GM12878 (cell line): ENCODE data around the gene VMP1. TPM values are rescaled to one million over a fixed set of nuclear protein-coding genes. Genes with fewer than 3 reads are reported as not detected.

Experiments used
- ATAC-seq: fragments of 200-7000 bp; cut with Tn5 transposase; 3 replicates; pipeline ENCODE4 v1.9.1; 2020; ENCODE audit warnings: mild to moderate bottlenecking, moderate library complexity
- BruUV-seq: library from RNA; stranded (reverse); fragments of 400-500 nt; replicated peaks from 2 replicates; lab custom pipeline; 2021; lab: Mats Ljungman, UMichigan
- CTCF ChIA-PET: fragments of 300-600 bp; sonication (Branson Sonifier 250); formaldehyde crosslinking; extraction: SDS; loops from one replicate; lab custom pipeline; 2021; ENCODE audit warnings: inconsistent platforms; lab: Yijun Ruan, JAX
- POLR2A ChIA-PET: fragments of 350-600 bp; formaldehyde crosslinking; extraction: SDS; loops from one replicate; lab custom pipeline; 2021; ENCODE audit warnings: inconsistent platforms; lab: Charles Lee
- RAD21 ChIA-PET: fragments of 300-600 bp; sonication (Branson Sonifier 250); formaldehyde crosslinking; loops from one replicate; lab custom pipeline; 2023; ENCODE audit warnings: antibody characterized with exemption; ENCODE audit not compliant: unreplicated experiment; lab: Charles Lee
- SMC1A ChIA-PET: fragments of 300-600 bp; sonication (Branson Sonifier 250); formaldehyde crosslinking; loops from one replicate; lab custom pipeline; 2023; ENCODE audit not compliant: unreplicated experiment, uncharacterized antibody; lab: Charles Lee
- DNase-seq: peaks from one replicate; pipeline ENCODE4 v3.0.0-alpha.2; 2011; ENCODE audit warnings: low read depth, low spot score
- FAIRE-seq: peaks from 3 replicates; lab custom pipeline; 2011; peaks lifted over from hg19 to GRCh38; lab: Jason Lieb, UNC
- H2AFZ ChIP-seq: 2 replicates; pipeline ENCODE4 v1.6.0; 2011; ENCODE audit warnings: low read depth, low read length, control low read depth; ENCODE audit not compliant: control insufficient read depth
- H3K27ac ChIP-seq: 2 replicates; pipeline ENCODE4 v1.5.1; 2011; ENCODE audit warnings: control low read depth; ENCODE audit not compliant: control insufficient read depth, insufficient read depth
- H3K27me3 ChIP-seq, 2 experiments: replicated peaks in 1 of 2; 2 replicates each; pipeline versions ENCODE4 v1.6.0 to v1.6.1; 2011; ENCODE audit warnings: low read length in 1 of 2; ENCODE audit not compliant: control insufficient read depth in 2 of 2, insufficient read depth in 2 of 2
- H3K36me3 ChIP-seq, 2 experiments: 2 replicates each; pipeline ENCODE4 v1.5.1; 2011; ENCODE audit warnings: low read length in 1 of 2; ENCODE audit not compliant: control insufficient read depth in 2 of 2, insufficient read depth in 2 of 2
- H3K4me1 ChIP-seq: 2 replicates; pipeline ENCODE4 v1.6.1; 2011; ENCODE audit warnings: mild to moderate bottlenecking, low read length, moderate library complexity, mixed read lengths; ENCODE audit not compliant: control insufficient read depth, insufficient read depth
- H3K4me2 ChIP-seq: 2 replicates; pipeline ENCODE4 v1.6.0; 2011; ENCODE audit warnings: control low read depth; ENCODE audit not compliant: control insufficient read depth, insufficient read depth
- H3K4me3 ChIP-seq: fragments of 200-600 bp; sonication (generic); 2 replicates; pipeline ENCODE4 v1.5.1; 2016
- H3K79me2 ChIP-seq: 2 replicates; pipeline ENCODE4 v1.6.0; 2011; ENCODE audit warnings: low read length; ENCODE audit not compliant: control insufficient read depth, insufficient read depth
- H3K9ac ChIP-seq: 2 replicates; pipeline ENCODE4 v1.8.0; 2011; ENCODE audit warnings: low read length, control low read depth, mixed read lengths; ENCODE audit not compliant: control insufficient read depth, insufficient read depth
- H3K9me3 ChIP-seq: replicated peaks from 3 replicates; pipeline ENCODE4 v1.5.1; 2011; ENCODE audit warnings: mild to moderate bottlenecking, low read length; ENCODE audit not compliant: control insufficient read depth, insufficient read depth
- H4K20me1 ChIP-seq: 2 replicates; pipeline ENCODE4 v1.6.0; 2011; ENCODE audit not compliant: control insufficient read depth, insufficient read depth
- BHLHE40 ChIP-seq, 2 experiments: fragments of 450-650 bp in 1 of 2; IDR thresholded peaks; 2 replicates each; pipeline ENCODE4 v1.6.1; 2011 to 2017; ENCODE audit warnings: low read depth in 2 of 2, borderline replicate concordance in 1 of 2, improper control_type of control experiment in 1 of 2, low read length in 1 of 2, mild to moderate bottlenecking in 1 of 2
- EZH2 ChIP-seq: IDR thresholded peaks from 2 replicates; pipeline ENCODE4 v1.6.1; 2012; ENCODE audit warnings: low read depth, mild to moderate bottlenecking, control low read depth, inconsistent platforms, low read length, borderline replicate concordance; ENCODE audit not compliant: control insufficient read depth
- FOXK2 ChIP-seq: fragments of 450-650 bp; IDR thresholded peaks from 2 replicates; pipeline ENCODE4 v1.6.1; 2017; ENCODE audit warnings: mild to moderate bottlenecking, moderate library complexity
- HDAC6 ChIP-seq: fragments of 200-600 bp; sonication (generic); IDR thresholded peaks from one replicate; pipeline ENCODE4 v1.8.0; 2017; ENCODE audit warnings: antibody characterized with exemption; ENCODE audit not compliant: unreplicated experiment
- IKZF1 ChIP-seq: fragments of 450-650 bp; conservative IDR thresholded peaks from 2 replicates; pipeline ENCODE4 v1.6.1; 2017; ENCODE audit warnings: antibody characterized with exemption, mild to moderate bottlenecking
- PKNOX1 ChIP-seq: fragments of 450-650 bp; IDR thresholded peaks from 2 replicates; pipeline ENCODE4 v1.6.1; 2016; ENCODE audit warnings: mild to moderate bottlenecking
- RFX5 ChIP-seq: IDR thresholded peaks from 2 replicates; pipeline ENCODE4 v1.6.1; 2011; ENCODE audit warnings: low read depth, low read length, improper control_type of control experiment
- SIX5 ChIP-seq: IDR thresholded peaks from 2 replicates; pipeline ENCODE4 v1.6.1; 2011; ENCODE audit warnings: mild to moderate bottlenecking, low read depth, low read length, moderate library complexity; ENCODE audit not compliant: severe bottlenecking
- TCF3 ChIP-seq: IDR thresholded peaks from 2 replicates; pipeline ENCODE4 v1.6.1; 2012; ENCODE audit warnings: low read depth, mild to moderate bottlenecking, low read length, borderline replicate concordance; ENCODE audit not compliant: insufficient read depth
- ZNF274 ChIP-seq: IDR thresholded peaks from one replicate; pipeline ENCODE4 v1.8.0; 2011; ENCODE audit not compliant: insufficient read length, insufficient read depth
- in situ Hi-C: fragments of 300-500 bp; cut with MboI; formaldehyde crosslinking; loops from 9 replicates; pipeline ENCODE4 v1.14.3; 2018; ENCODE audit warnings: mixed read lengths
- intact Hi-C: fragments of 100-400 bp; cut with micrococcal nuclease; formaldehyde crosslinking; loops from one replicate; pipeline ENCODE4 v1.14.2; 2022; ENCODE audit not compliant: unreplicated experiment
- polyA plus RNA-seq, 11 experiments: library from polyadenylated mRNA; depleted of rRNA in 4 of 11; unstranded in 6 of 11; stranded (reverse) in 5 of 11; fragments of >200 nt; fragmentation: Nextera tagmentation in 4 of 11; fragmentation: Illumina TruSeq in 1 of 11; extraction: Ambion mirVana in 4 of 11; extraction: Trizol in 1 of 11; gene quantifications; 1 replicate in 1 of 11; 2 replicates in 10 of 11; pipeline versions ENCODE4 v1.2.1 to v1.2.3, GENCODE V29; 2011 to 2016; ENCODE audit warnings: inconsistent platforms in 2 of 11, missing spikeins in 2 of 11, low read depth in 1 of 11
- total RNA-seq, 4 experiments: library from RNA; depleted of rRNA in 3 of 4; stranded (reverse); fragments of >200 nt in 3 of 4; fragmentation: Illumina TruSeq in 1 of 4; extraction: Trizol in 1 of 4; gene quantifications; 2 replicates each; pipeline versions ENCODE4 v1.2.1 to v1.2.3, GENCODE V29; 2013 to 2021
- TF ChIP-seq, protein P1 (sequence below): fragments of 450-650 bp; IDR thresholded peaks from 2 replicates; pipeline ENCODE4 v1.6.1; 2017; ENCODE audit warnings: mild to moderate bottlenecking
- TF ChIP-seq, protein P2 (sequence below): fragments of 150-350 bp; IDR thresholded peaks from 2 replicates; pipeline ENCODE4 v1.6.1; 2014; ENCODE audit warnings: mild to moderate bottlenecking, low read depth, low read length
- TF ChIP-seq, protein P3 (sequence below): fragments of 450-650 bp; IDR thresholded peaks from 2 replicates; pipeline ENCODE4 v1.6.1; 2017; ENCODE audit warnings: mild to moderate bottlenecking, moderate library complexity

The VMP1 gene
- total and polyA plus RNA-seq, 10 of the 15 experiments (the other 5 are each of a cell fraction or from before 2014, with no cell fraction given) = 88.4 to 199 (median 132) TPM

DNA sequence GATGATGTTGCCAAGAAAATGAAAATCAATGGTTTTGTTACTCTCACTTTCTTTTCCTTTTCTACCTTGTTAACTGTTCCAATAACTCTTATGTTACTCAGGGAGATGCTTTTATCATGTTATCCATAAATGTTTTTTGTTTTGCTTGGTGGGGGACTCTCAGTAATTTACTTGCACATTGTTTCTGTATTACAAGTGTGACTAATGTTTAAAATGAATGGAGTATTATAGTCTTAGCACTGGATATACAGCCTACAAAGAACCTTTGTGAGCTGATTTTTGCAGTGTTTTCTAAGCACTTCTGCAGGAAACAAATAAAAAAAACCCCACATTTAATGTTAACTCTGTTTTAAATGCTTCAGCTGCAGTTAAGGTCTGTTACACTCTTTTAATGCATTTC, 12.1 kb downstream of the VMP1 start:
- no peak for TF ChIP-seq FOXK2
- no peak for TF ChIP-seq SIX5
- no peak for TF ChIP-seq EZH2
- no peak for TF ChIP-seq RFX5
- TF ChIP-seq, protein P1, sequence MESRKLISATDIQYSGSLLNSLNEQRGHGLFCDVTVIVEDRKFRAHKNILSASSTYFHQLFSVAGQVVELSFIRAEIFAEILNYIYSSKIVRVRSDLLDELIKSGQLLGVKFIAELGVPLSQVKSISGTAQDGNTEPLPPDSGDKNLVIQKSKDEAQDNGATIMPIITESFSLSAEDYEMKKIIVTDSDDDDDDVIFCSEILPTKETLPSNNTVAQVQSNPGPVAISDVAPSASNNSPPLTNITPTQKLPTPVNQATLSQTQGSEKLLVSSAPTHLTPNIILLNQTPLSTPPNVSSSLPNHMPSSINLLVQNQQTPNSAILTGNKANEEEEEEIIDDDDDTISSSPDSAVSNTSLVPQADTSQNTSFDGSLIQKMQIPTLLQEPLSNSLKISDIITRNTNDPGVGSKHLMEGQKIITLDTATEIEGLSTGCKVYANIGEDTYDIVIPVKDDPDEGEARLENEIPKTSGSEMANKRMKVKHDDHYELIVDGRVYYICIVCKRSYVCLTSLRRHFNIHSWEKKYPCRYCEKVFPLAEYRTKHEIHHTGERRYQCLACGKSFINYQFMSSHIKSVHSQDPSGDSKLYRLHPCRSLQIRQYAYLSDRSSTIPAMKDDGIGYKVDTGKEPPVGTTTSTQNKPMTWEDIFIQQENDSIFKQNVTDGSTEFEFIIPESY = no peak
- TF ChIP-seq IKZF1 = no peak
- no peak for TF ChIP-seq PKNOX1
- no peak for TF ChIP-seq TCF3
- no peak for TF ChIP-seq ZNF274
- TF ChIP-seq, protein P2, sequence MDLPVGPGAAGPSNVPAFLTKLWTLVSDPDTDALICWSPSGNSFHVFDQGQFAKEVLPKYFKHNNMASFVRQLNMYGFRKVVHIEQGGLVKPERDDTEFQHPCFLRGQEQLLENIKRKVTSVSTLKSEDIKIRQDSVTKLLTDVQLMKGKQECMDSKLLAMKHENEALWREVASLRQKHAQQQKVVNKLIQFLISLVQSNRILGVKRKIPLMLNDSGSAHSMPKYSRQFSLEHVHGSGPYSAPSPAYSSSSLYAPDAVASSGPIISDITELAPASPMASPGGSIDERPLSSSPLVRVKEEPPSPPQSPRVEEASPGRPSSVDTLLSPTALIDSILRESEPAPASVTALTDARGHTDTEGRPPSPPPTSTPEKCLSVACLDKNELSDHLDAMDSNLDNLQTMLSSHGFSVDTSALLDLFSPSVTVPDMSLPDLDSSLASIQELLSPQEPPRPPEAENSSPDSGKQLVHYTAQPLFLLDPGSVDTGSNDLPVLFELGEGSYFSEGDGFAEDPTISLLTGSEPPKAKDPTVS = no peak
- TF ChIP-seq, protein P3, sequence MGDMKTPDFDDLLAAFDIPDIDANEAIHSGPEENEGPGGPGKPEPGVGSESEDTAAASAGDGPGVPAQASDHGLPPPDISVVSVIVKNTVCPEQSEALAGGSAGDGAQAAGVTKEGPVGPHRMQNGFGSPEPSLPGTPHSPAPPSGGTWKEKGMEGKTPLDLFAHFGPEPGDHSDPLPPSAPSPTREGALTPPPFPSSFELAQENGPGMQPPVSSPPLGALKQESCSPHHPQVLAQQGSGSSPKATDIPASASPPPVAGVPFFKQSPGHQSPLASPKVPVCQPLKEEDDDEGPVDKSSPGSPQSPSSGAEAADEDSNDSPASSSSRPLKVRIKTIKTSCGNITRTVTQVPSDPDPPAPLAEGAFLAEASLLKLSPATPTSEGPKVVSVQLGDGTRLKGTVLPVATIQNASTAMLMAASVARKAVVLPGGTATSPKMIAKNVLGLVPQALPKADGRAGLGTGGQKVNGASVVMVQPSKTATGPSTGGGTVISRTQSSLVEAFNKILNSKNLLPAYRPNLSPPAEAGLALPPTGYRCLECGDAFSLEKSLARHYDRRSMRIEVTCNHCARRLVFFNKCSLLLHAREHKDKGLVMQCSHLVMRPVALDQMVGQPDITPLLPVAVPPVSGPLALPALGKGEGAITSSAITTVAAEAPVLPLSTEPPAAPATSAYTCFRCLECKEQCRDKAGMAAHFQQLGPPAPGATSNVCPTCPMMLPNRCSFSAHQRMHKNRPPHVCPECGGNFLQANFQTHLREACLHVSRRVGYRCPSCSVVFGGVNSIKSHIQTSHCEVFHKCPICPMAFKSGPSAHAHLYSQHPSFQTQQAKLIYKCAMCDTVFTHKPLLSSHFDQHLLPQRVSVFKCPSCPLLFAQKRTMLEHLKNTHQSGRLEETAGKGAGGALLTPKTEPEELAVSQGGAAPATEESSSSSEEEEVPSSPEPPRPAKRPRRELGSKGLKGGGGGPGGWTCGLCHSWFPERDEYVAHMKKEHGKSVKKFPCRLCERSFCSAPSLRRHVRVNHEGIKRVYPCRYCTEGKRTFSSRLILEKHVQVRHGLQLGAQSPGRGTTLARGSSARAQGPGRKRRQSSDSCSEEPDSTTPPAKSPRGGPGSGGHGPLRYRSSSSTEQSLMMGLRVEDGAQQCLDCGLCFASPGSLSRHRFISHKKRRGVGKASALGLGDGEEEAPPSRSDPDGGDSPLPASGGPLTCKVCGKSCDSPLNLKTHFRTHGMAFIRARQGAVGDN = no peak
- no peak for TF ChIP-seq HDAC6
- TF ChIP-seq BHLHE40 (IDR thresholded peaks at IDR 0.05; ENCODE audit: borderline replicate concordance in 1 of 2, low read depth in 2 of 2, low read length in 1 of 2) = no peak
- H3K36me3 ChIP-seq = no peaks in the 10 kb centered on the region; a peak in 1 of 4 replicates
- CTCF ChIA-PET = interaction anchor here (0.7 kb wide), 1 partner anchor 64 kb away, joined by 3 read pairs; no protein-coding TSS in a partner anchor
- in situ Hi-C loops = no loop called here
- no peaks in the 10 kb centered on the region for H3K9me3 ChIP-seq
- ATAC-seq = no peak
- peaks cover 30% of the 10 kb centered on the region for H3K79me2 ChIP-seq
- POLR2A ChIA-PET = interaction anchor here (0.6 kb wide), 1 partner anchor 172 kb away, joined by 3 read pairs; no protein-coding TSS in a partner anchor
- DNase-seq = no peak
- FAIRE-seq = peak; percentile 54
- H3K4me2 ChIP-seq = no peak overlapping the region
- no peak overlapping the region for H3K27ac ChIP-seq
- H3K9ac ChIP-seq = no peak overlapping the region
- H3K27me3 ChIP-seq = no peaks in the 10 kb centered on the region
- no TSS peak for BruUV-seq
- H3K4me1 ChIP-seq = no peaks in the 10 kb centered on the region
- RAD21 ChIA-PET = no interaction called here
- no peak overlapping the region for H3K4me3 ChIP-seq
- intact Hi-C loops = no loop called here
- no peak overlapping the region for H2AFZ ChIP-seq
- SMC1A ChIA-PET = interaction anchor here (1.0 to 1.5 kb wide), 2 partner anchors 10 to 197 kb away, joined by 4 read pairs; no protein-coding TSS in a partner anchor
- no peaks in the 10 kb centered on the region for H4K20me1 ChIP-seq
